Effector memory CD4-positive, alpha-beta T cell (primary cell): ENCODE data around the gene KIFAP3.

Experiments
- DNase-seq, 3 donors: peaks; one replicate each; pipeline ENCODE4 v3.0.0-alpha.2; 2020
- H3K27ac ChIP-seq: 2 replicates; pipeline ENCODE4 v1.7.0; 2013; ENCODE audit warnings: mild to moderate bottlenecking, low read length, moderate library complexity; ENCODE audit not compliant: insufficient read depth, poor library complexity, severe bottlenecking
- H3K27me3 ChIP-seq: replicated peaks from 2 replicates; pipeline ENCODE4 v1.7.0; 2013; ENCODE audit warnings: mild to moderate bottlenecking, low read length; ENCODE audit not compliant: insufficient read depth, control insufficient read depth, poor library complexity, severe bottlenecking
- H3K36me3 ChIP-seq: 2 replicates; pipeline ENCODE4 v1.7.0; 2013; ENCODE audit warnings: mild to moderate bottlenecking, low read length, moderate library complexity; ENCODE audit not compliant: control insufficient read depth, insufficient read depth
- H3K4me1 ChIP-seq: 2 replicates; pipeline ENCODE4 v1.7.0; 2013; ENCODE audit warnings: low read length, mild to moderate bottlenecking; ENCODE audit not compliant: control insufficient read depth, insufficient read depth, poor library complexity, severe bottlenecking
- H3K4me3 ChIP-seq: 2 replicates; pipeline ENCODE4 v1.7.0; 2013; ENCODE audit warnings: low read length, low read depth, mild to moderate bottlenecking; ENCODE audit not compliant: insufficient read depth, poor library complexity, severe bottlenecking
- H3K9me3 ChIP-seq: 2 replicates; pipeline ENCODE4 v1.7.0; 2013; ENCODE audit warnings: mild to moderate bottlenecking, low read length, moderate library complexity; ENCODE audit not compliant: control insufficient read depth

KIFAP3 gene

DNA sequence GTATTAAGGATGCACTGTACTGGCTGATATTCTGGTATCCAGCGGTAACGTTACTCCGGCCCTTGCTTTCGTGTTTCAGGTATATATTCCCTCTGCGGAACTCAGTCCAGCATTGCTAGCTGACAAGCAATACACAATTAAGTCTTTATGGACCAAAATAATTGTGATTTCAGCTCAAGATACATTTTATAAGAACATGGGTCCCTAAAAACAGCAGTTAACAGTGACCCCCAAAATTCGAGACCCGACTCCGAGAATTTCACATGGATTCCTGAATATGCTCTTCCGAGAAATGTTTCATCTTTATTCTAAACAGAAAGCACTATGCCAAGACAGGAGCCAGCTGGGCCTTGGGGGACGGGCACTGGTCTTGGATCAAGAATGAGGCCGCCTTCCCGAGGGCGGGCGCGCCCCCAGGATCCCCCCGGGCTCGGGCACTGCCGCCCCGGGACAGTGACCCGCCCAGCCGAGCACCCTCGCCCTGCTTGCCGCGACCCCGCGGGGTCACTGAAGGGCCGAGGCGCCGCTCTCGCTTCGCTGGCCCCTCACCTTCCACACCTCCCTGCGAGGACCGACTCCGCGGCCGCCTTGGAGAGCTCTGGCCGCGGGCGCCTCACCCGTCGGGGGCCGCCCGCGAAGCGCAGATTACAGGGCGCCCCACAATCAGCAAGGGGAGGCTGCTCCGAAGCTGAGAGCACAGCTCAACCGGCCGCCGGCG lies 181.4 kb downstream of the KIFAP3 start:
- Histone ChIP-seq H3K4me1 (peaks cover 21% of the 10 kb centered on the region), H3K27me3 (no peaks in the 10 kb centered on the region), H3K36me3 (peaks cover 5% of the 10 kb centered on the region), H3K27ac (peak overlapping the region; percentile 96), H3K4me3 (peak overlapping the region; percentile 94), H3K9me3 (no peaks in the 10 kb centered on the region)
- DNase-seq = no peak

DNA sequence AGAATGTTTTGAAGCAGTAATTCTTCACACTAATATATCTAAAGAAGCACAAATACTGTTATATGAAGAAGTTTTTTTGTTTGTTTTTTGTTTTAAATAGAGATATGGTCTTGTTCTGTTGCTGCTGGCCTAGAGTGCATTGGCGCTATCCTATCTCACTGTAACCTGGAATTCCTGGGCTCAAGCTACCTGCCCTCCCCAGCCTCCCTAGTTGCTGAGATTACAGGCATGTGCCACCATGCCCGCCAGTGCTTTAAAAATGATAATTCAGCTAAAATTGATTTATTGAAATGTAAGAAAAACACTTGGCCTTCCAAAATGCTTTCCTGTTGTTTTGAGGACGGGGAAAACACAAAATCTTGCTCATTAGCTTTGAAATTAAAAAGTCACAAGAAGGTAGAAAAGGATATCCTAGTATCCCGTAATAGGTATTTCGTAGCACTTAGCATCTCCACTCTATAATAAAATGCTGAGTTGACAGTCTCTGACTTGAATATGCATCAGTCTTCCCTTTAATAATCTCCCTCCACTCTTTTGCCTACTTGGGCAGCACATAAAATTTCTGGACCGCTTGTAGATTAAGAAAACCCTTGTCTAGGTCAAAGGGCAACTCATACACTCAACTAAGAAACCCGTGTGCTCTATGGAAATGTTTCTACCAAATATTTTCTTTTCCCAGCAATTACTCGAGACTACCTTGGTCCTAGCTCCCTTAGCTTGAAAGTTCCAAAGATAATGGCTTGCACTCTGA lies 182.1 kb downstream of the KIFAP3 start:
- H3K27me3 ChIP-seq = no peaks in the 10 kb centered on the region
- peaks cover 10% of the 10 kb centered on the region for H3K36me3 ChIP-seq
- peaks cover 21% of the 10 kb centered on the region for H3K4me1 ChIP-seq

DNA sequence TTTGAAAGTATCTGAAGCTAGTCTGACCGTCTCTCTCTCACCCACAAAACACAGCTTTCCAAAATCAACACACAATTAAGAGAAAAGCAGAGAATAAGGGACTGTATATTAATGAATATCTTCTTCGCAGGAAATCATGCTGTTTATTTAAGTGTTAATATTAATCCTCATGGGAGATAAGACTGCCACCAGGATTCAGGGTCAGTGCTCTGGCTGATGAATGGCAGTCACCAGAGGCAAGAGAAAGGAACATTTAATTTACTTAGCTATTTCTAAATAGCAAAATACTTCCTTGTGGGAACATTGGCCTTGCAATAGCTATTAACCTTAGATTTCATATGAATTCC lies 183.0 kb downstream of the KIFAP3 start:
- no peak for DNase-seq
- H3K36me3 ChIP-seq = peaks cover 19% of the 10 kb centered on the region
- H3K27me3 ChIP-seq = no peaks in the 10 kb centered on the region
- no peaks in the 10 kb centered on the region for H3K9me3 ChIP-seq
- peak overlapping the region; percentile 94 for H3K4me3 ChIP-seq
- H3K4me1 ChIP-seq = peaks cover 21% of the 10 kb centered on the region
- peak overlapping the region; percentile 74 for H3K27ac ChIP-seq

More for the DNA sequence above, 182.1 kb downstream of the KIFAP3 start:
- Histone ChIP-seq H3K9me3 (no peaks in the 10 kb centered on the region), H3K27ac (peak overlapping the region; percentile 96), H3K4me3 (peak overlapping the region; percentile 94)
- no peak for DNase-seq

DNA sequence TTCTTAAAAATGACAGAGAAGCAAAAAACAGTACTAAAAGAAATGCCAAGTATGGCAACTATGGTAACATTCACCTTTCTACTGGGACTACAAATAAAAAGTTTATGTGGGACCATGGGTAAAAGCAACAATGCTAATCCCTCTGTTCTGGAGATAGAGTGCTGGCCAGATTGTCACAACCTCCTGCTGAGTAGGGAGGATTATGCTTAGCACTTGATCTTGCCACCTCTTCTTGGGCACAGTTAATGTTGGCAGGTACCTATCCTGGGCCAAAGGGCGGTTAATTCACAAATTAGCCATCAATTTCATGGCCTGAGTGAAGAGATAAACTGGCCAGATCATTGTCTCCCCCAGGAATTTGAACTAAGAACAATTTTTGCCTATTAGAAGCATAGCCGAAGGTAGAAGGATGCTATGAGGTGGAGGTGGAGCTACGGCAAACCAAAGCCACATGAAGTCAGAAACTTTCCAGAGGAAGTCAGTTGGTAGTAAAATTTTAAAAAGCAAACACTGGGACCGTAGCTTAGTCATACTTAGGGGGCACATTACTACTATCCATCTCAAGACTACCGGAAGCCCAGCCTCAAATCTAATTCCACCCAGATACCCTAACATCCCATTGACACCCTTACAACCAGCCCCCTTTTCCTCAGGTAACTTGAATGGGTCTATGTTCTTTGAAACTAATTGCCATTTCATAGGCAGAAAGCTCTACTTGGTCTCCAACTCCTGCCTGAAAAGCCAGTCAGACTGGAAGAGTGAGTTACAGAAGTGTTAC lies 183.5 kb downstream of the KIFAP3 start:
- Histone ChIP-seq H3K4me3 (no peak overlapping the region), H3K27ac (peak overlapping the region; percentile 74), H3K27me3 (no peaks in the 10 kb centered on the region), H3K9me3 (no peaks in the 10 kb centered on the region), H3K36me3 (peaks cover 23% of the 10 kb centered on the region), H3K4me1 (peaks cover 21% of the 10 kb centered on the region)
- peak in 1 of 3 donors; percentile 36 for DNase-seq

DNA sequence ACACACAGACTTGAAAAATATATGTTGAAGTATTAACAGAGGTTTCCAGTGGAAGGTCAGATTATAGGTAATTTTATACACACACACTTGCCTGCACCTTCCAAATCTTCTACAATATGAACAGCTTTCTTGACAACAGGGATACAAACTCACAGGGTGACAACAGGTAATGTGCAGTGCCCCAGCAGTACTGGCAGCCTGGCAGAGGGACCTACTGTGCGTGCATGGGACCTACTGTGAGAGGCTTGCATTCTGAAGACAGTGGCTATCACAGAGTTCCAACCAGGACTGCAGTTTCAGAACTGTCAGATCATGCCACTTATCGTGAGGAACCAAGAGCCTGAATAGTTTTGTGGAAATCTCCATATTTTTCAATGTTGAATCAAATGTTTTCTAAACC lies 184.6 kb downstream of the KIFAP3 start:
- DNase-seq = no peak
- H3K27ac ChIP-seq = no peak overlapping the region
- H3K4me1 ChIP-seq = peaks cover 21% of the 10 kb centered on the region
- H3K36me3 ChIP-seq = peaks cover 30% of the 10 kb centered on the region
- no peak overlapping the region for H3K4me3 ChIP-seq
- no peaks in the 10 kb centered on the region for H3K27me3 ChIP-seq
- H3K9me3 ChIP-seq = no peaks in the 10 kb centered on the region

DNA sequence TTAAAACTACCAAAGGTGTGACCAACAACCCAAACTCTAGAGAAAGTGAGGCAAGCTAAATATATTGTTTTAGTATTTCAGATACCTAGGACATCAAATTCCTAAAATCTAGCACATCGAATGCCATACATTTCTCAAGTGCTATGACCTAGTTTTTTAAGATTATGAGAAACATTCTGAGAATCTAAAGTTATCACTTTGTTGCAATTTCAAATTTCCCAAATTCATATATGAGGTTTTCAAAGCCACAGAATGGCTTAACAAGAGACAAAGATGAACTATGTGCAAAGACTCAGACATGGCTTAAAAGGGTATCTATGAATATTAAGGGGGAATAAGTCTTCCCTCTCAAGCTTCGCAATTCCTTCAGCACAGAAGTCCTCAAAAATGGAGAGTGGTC lies 187.6 kb downstream of the KIFAP3 start:
- no peak overlapping the region for H3K4me3 ChIP-seq
- DNase-seq = no peak
- no peaks in the 10 kb centered on the region for H3K9me3 ChIP-seq
- H3K4me1 ChIP-seq = peaks cover 13% of the 10 kb centered on the region
- H3K36me3 ChIP-seq = peaks cover 30% of the 10 kb centered on the region
- H3K27ac ChIP-seq = no peak overlapping the region
- no peaks in the 10 kb centered on the region for H3K27me3 ChIP-seq

DNA sequence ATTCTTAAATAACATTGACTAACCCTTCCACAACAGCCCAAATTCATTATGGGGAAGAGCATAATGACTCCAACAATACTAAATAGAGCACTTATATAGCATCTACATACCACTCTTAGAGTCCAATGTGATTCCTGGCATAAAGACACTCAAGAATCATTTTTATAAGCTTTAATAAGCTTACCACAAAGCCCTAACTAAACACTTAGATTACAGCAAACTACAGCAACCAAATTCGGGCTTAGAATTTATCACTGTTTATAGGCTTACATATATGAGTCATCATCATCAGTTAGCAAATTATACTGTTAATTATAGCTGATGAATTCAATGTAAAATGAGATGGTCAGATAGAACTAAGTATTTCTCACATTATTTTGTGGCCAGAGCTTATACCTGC lies 188.1 kb downstream of the KIFAP3 start:
- H3K4me3 ChIP-seq = no peak overlapping the region
- H3K36me3 ChIP-seq = peaks cover 30% of the 10 kb centered on the region
- DNase-seq = no peak
- H3K4me1 ChIP-seq = peaks cover 7% of the 10 kb centered on the region
- H3K27me3 ChIP-seq = no peaks in the 10 kb centered on the region
- no peak overlapping the region for H3K27ac ChIP-seq
- H3K9me3 ChIP-seq = no peaks in the 10 kb centered on the region

DNA sequence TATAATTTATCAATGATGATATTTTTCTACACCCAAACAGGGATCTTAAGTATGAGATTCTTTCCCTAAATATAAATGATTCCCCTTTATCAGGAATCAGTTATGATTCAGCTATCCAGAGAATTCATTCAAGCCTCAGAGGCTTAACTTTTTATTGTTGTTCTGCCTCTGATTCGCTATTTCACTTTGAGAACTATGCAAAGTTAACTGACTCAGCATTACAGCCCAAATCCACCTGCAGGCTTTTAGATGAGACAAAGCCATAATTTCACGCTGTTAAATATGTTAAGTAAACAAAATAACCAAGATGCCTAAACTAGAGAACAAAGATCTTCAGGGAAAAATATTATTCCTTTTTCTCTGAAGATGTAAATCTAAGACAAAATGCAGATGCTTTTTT lies 189.3 kb downstream of the KIFAP3 start:
- H3K36me3 ChIP-seq = peaks cover 30% of the 10 kb centered on the region

DNA sequence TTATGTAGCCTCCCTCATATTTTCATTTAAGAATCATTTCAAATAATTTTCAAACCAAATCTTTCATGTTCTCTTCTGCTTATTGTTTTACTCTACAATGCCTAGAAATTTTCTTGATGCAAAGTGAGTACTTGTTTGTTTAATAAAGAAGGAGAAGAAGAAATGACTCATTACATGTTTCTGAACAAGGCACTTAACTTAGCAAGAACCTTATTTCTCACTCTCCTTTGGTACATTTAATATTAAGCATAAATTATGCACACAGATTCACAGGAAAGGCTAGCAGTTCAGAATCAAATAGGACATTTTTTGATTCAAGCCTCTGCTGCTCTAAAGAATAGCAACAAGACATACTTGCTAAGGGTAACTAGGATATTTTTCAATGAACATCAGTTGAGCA lies 189.9 kb downstream of the KIFAP3 start:
- Histone ChIP-seq H3K9me3 (no peaks in the 10 kb centered on the region), H3K36me3 (peaks cover 30% of the 10 kb centered on the region), H3K4me1 (no peaks in the 10 kb centered on the region), H3K4me3 (no peak overlapping the region), H3K27me3 (no peaks in the 10 kb centered on the region), H3K27ac (no peak overlapping the region)
- no peak for DNase-seq

More for the DNA sequence above, 189.3 kb downstream of the KIFAP3 start:
- H3K9me3 ChIP-seq = no peaks in the 10 kb centered on the region
- no peak for DNase-seq
- H3K27me3 ChIP-seq = no peaks in the 10 kb centered on the region
- no peak overlapping the region for H3K4me3 ChIP-seq
- H3K4me1 ChIP-seq = no peaks in the 10 kb centered on the region
- H3K27ac ChIP-seq = no peak overlapping the region
